GM19397 (cell line): ENCODE measurements around the gene FGD6.
"Not testable (repeated sequence)": the region's sequence is repeated elsewhere in the genome, so short reads cannot be mapped to it uniquely, and the experiment has no call there.

Experiments used
- ATAC-seq: cut with Tn5 transposase; IDR thresholded peaks from one replicate; pipeline ENCODE4 v1.9.1; 2021; ENCODE audit warnings: mild to moderate bottlenecking, moderate library complexity; ENCODE audit not compliant: unreplicated experiment

The FGD6 gene

DNA sequence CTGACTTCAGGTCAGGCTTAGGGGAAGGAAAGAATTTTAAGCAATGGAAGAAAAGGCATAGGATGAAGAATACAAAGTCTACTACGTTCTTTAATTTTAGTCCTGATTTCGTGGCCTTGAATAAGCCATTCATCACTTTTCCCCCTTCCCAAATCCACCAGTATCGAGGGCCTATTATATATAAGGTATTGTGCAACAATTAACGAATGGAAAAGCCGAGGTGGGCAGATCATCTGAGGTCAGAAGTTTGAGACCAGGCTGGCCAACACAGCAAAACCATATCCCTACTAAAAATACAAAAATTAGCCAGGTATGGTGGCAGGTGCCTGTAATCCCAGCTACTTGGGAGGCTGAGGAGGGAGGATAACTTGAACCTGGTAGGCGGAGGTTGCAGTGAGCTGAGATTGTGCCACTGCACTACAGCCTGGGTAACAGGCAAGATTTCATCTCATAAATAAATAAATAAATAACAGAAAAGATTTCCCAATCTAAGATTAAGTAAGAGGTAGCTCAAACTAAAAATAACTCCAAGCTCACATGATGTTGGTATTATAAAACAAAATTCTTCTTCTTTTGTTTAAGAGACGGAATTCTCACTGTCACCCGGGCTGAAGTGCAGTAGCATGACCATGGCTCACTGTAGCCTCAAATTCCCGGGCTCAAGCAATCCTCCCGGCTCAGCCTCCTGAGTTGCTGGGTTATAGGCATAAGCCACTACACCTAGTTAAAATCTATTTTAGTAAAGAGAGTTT, 85.5 kb downstream of the FGD6 start:
- ATAC-seq = no peak

DNA sequence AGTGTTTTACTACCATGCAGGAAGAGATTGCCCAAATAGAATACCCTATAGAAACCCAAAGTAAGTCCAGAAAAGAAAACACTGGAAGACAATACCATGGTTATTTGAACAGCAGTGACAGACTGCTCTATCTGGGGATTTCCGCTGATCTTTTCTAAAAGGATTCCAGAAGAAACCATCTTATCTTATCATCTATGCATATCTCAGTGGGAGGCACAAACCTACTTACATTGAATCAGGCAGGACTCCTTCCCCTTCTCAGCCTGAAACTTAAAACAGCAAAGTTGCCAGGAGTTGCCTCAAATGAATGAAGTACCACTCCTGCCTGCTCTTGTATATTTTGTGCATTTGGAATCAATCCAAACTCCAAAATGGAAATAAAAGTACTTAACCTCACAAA, 87.2 kb downstream of the FGD6 start:
- ATAC-seq = no peak

DNA sequence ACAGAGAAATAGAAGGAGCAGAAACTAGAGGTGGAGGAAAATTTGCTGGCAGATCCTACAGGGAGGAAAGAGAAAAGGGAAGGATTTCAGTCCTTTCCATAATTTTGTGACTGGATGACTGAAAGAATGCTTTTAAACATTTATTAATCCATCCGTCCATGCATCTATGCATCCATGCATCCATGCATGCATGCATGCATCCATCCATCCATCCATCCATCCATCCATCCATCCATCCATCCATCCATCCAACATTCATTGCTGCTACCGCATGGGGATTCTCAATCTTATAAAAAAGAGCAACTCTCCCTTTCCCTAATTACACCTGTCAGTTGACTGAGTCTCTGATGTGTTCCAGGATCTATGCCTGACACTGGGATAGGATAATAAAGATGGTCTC, 88.2 kb downstream of the FGD6 start:
- no peak for ATAC-seq

DNA sequence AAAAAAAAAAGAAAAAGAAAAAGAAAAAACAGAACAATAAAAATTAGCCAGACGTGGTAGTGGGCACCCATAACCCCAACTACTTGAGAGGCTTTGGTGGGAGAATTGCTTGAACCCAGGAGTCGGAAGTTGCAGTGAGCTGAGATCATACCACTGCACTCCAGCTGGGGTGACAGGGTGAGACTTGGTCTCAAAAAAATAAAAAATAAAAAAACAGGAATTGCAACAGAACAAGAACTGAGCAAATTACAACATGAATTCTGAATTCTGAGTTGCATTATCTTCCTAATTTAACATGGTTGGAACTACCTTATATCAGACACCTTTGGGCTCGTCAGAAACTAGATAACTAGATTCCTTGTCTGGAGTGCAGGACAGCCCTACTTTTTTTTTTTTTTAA, 90.5 kb downstream of the FGD6 start:
- no peak for ATAC-seq

DNA sequence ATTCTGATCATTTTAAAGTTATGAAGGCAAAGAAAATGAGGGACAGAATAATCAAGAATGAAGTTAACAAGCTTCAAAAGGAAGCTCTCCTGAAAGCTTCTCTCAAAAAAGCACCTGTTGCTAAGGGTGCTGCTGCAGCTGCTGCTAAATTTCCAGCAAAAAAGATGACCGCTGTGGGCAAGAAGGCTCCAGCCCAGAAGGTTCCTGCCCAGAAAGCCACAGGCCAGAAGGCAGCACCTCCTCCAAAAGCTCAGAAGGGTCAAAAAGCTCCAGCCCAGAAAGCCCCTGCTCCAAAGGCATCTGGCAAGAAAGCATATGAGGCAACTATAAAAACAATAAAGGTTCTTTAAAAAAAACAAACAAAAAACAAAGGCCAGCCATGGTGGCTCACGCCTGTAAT, 91.2 kb downstream of the FGD6 start:
- ATAC-seq = no peak

DNA sequence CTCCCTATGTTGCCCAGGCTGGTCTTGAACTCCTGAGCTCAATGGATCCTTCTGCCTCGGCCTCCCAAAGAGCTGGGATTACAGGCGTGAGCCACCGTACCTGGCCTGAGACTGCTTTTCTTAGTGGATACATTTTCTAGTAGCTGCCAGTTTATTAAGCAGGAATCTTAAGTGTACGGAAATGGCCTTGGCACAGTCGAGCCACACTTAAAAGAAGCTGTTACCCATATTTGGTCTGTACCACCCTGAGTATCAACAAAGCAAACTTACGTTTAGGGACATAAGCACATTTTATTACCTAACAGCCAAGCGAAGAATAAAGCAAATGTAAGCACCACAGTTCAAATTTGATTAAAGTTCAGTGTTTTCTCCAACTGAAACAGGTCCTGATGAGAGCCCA, 93.2 kb downstream of the FGD6 start:
- ATAC-seq = no peak

DNA sequence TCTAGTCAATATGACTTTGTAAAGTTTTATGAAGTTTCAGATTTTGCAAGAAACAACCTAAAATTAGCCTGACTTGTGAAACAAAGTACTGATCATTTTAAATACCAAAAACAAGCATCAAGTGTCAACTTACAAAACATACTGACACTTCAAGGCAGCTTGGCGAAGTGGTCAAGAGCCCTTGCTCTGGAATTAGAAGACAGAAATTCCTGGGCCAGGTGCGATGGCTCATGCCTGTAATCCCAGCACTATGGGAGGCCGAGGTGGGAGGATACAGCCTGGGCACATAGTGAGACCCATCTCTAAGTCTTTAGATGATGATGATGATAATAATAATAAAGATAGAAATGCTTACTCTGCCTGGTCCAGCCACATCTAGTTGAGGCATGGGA, 98.5 kb downstream of the FGD6 start:
- no peak for ATAC-seq

DNA sequence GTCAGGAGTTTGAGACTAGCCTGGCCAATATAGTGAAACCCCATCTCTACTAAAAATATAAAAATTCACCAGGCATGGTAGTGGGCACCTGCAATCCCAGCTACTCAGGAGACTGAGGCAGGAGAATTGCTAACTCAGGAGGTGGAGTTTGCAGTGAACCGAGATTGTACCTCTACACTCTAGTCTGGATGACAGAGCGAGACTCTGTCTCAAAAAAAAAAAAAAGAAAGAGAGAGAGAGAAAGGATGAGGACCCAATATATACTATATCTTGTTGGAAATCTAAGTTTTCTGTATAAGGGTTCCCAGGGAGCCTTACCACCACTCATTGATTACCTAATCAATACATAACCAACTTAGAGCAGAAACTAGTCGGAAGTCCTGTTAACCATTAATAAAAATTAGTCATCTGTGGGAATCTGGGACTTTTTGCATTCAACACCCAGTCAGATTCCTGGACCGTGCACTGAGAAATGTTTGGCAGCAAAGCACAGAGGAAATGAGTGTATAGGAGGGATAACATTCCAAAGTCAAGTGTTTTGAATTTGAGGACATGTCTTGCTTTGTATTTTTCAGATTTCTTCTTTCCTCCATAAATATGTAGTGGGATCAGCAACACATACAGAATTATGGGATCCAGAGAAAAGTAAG, 99.0 kb downstream of the FGD6 start:
- no peak for ATAC-seq

DNA sequence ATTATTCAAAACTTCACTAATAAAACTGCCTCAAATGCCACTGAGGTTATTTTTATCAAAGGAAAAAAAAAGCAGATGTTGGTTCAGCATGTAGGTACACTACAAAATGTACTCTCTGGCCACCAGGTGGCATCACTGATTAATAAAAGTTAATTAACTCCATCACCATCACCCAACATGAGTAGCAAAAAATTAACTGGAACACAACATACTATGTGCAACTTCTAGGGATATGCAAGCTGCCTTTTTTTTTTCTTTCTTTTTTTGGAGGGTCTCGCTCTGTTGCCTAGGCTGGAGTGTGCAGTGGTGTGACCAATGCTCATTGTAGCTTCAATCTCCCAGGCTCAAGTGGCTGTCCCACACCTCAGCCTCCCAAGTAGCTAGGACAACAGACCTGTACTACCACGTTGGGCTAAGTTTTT, 100.1 kb downstream of the FGD6 start:
- ATAC-seq = peak; percentile 64

DNA sequence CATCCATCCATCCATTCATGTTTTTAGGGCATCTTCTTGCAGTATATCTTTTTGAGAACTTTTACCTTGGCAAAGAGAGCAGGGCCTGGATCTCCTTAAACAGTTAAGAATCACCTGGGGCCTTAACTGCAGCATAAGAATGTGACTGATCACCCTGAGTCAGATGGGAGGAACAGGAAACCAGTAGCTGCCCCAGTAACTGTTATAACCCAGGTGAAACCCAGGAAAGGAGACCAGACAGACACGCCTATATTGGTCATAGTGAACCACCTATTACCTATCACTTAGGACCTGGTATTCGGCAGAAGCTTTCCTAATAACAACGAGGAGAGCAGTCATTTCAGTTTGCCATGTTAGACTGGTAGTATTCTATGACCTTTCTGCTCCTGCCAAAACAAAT, 100.5 kb downstream of the FGD6 start:
- peak; percentile 39 for ATAC-seq

DNA sequence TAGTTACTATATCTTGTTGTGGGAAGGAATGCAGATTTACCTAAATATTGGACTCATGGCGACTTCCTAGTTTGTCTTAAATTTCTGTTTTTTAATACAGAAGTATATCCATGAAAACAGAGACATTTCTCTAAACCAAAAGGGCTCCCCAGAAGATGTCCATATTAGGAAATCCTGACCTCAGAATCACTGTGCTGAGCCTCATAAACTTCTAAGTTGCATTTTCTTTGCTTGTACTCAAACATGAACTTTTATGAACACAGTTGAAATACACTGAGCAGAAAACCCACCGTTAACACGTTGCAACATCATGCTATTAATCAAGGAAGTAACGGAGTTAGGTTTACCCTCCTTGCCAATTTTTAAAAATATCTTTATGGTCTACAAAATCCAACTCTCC, 100.9 kb downstream of the FGD6 start:
- no peak for ATAC-seq

DNA sequence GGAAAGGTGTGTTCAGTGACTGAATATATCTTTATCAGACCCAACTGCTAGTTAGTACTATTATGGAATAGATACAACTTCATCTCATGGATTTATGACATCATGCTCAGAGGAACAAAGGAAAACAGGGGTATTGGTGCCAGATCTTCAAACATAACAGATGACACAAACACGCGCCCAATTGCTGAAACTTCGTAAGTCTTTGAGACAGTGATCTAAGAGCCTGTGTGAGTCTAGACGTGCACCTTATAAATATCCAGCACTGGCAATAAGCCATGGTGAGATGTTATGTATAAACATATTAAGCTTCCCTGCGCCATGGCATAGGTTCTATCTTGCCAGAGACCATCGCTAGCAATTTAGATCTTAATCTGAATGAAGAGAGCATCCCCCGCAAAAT, 101.6 kb downstream of the FGD6 start:
- no peak for ATAC-seq

DNA sequence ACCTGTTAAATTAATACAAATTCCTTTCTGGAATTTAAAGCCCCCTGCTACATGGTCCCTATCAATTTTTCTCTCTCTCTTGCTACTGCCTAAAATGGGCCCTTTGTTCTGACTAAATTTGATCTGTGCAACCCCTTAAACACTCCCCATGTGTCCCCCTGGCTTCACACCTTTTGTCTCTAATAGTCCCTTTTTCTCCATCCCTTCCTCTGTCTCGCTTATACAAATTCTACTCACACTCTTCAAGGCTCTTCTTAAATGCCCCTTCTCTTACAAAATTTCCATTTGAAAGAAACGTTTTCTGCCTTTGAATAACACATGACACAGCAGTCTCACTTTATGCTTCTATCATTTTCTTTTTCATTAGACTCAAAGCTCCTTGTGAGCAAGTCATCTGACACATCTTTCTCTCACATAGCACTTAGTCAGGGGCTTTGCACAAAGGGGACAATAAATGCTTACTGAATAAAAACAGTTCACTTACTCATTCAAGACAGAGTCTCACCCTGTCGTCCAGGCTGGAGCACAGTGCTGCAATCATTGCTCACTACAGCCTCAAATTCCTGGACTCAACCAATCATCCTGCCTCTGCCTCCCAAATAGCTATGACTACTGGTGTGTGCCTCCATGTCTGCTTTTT, 102.4 kb downstream of the FGD6 start:
- no peak for ATAC-seq

DNA sequence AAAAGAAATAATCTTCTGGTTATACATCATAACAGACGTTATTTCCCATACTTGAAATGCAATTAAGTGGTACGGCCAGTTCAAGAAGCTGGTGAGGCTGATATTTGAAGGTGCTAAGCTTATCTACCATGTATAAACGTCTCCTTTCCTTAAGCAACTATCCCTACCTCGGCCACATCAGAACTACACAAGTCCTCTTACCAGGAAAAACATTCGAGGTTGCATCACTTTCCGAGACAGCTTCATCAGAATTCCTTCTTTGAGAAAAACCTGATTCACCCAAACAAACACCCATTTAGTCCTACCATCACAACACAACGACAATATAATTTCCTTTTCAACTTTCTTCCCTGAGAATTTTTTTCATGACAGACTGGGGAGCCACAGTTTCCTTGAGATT, 109.9 kb downstream of the FGD6 start:
- no peak for ATAC-seq

DNA sequence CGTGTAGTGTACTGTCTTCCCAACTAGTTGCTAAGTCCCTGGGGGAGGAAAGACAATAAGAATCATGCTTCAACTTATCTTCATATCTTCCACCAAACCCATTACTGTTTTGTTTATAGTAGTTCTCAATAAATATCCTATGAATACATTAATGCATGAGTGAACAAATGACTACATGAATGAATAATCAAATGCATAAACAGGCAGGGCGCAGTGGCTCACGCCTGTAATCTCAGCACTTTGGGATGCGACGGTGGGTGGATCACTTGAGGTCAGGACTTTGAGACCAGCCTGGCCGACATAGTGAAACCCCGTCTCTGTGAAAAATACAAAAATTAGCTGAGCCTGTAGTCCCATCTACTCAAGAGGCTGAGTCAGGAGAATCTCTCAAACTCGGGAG, 111.7 kb downstream of the FGD6 start:
- ATAC-seq = no peak

DNA sequence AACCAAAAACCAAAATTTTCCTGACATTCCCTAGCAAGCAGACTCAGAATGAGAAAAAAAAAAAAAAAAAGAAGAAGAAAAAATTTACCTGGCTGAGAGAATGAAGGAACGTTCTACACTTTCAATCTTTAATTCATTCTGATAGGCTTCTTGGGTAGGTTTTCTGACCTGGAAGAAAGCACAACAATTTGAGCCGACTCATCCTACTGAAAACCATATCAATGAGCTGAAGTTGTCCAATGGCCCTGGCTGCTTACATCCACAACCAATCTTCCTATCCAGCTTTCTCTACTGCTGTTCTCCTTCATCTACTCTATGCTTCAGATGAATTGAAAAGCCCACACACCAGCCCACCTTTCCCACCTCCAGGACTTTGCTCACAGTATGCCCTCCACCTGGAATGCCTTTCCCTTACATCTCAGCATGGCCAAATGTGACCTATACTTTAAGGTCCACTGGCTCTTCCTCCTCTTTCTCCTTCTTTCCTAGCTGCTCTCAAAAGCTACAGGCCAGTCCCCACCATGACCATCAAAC, 112.3 kb downstream of the FGD6 start:
- ATAC-seq = no peak

DNA sequence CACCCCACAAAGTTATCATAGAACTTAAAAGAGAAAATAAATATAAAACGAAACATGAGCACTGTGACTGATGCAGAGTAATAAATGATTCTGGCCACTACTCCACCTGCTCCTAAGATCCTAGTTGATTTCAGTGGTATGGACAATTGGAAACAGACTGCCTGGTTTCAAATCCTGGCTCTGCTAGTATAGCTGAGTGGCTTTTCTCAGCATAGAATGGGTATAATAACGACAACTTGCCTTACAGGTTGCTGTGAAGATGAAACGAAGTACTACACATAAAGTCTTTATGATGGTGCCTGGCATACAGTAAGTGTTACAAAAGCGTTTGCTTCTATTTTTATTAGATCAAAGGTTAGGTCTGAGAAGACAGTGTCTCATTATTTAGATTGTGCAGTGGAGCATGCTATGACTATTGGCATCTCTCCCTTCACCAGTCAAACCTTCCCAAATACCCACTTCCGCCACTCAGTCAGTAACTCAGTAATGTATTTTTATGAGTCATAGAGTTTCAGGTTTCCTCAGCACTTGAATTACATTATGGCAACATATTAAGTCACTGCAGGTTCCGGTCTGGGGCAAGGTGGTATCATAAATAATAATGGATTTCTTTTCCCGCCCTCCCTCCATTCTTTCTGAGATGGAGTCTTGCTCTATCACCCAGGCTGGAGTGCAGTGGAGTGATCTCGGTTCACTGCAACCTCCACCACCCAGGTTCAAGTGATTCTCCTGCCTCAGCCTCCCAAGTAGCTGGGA, 114.2 kb downstream of the FGD6 start:
- peak; percentile 92 for ATAC-seq

DNA sequence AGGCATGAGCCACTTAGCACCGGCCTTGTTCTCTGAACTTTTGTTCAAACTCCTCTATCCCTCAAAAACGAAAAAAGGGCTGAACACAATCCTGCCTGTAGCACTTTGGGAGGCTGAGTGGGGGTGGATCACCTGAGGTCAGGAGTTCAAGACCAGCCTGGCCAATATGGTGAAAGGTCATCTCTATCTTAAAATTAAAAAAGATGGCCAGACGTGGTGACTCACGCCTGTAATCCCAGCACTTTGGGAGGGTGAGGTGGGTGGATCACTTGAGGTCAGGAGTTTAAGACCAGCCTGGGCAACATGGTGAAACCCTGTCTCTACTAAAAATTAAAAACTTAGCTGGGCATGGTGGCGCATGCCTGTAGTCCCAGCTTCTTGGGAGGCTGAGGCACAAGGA, 115.3 kb downstream of the FGD6 start:
- not testable (repeated sequence) for ATAC-seq

DNA sequence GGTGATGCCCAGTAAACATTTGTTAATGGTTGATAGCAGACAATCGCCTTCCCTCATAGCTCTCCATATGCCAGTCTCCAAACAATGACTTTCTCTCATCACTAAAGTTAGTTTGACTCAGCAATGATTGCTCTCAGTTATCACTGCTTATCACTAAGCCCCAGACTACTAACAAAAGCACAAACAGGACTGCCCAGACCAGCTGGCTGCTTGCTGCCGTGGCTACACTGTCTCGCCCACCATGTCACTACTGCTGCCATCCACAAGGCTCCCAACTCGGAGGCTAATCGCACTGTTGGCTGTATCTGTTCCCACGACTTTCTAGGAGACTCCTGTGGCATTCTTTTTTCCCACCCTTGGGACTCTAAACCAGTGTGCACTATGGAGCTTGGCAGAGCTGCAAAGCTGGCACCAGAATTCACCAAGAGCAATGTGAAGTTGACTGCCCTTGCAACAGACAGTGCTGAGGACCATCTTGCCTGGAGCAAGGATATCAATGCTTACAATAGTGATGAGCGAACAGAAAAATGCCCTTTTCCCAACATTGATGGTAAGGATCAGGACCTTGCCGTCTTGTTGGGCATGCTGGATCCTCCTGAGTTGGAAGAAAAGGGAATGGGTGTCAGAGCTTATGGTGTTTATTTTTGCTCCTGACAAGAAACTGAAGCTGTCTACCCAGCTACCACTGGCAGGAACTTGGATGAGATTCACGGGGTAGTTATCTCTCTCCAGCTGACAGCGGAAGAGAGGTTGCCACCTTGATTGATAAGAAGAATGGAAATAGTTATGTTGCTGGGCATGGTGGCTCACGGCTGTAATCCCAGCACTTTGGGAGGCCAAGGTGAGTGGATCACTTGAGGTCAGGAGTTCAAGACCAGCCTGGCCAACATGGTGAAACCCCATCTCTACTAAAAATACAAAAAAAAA, 116.7 kb downstream of the FGD6 start:
- ATAC-seq = no peak

DNA sequence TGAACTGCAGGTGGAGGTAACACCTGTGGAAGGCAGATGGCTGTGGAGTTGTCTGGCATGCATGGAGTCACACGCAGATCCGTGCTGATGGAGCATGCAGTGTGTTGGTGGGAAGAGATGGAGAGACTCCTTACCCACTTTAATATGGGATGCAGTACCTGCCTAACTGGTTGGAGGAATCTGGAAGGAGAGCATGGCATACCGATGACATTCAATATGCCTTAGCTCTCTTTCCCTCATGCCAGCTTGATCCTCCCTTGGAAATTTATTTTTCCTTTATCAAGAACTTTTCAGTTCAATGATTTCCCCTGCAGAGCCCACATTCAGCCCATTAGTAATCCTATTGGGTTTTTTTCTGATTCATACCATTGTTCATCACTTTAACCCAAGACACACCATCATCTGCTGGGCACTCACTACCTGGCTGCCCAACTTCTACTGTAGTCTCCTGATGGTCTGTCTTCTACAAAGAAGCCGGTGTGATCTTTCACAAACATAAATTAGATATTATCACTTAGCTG, 117.9 kb downstream of the FGD6 start:
- ATAC-seq = no peak
